ENCODE results near the gene ITGA2.

DNA sequence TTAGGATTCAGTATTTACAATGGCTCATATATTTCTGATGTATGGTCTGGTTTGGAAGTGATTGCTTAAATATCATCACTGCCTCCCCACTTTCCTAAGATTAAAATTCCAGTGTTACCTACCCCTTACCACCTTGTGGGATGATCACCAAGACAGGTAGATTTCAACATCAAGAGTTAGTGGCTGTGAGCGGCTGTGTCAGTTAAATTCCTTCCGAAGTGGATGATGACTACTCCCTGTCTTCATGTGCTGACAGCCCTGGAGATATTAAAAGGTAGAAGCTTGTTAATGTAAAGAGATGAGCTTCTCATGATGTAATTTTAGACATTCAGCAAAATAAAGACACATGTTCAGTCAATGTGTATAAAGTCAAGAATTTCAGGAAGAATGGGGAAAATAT, 4.2 kb downstream of the ITGA2 start:
- TF ChIP-seq ZNF274 (IDR thresholded peaks at IDR 0.05; ENCODE audit: low read depth, low read length) (no peak), POLR2AphosphoS5 (IDR thresholded peaks at IDR 0.05; ENCODE audit: low read depth, low read length) (no peak), CBX3 (IDR thresholded peaks at IDR 0.05; ENCODE audit: low read depth) (no peak), POLR2A (IDR thresholded peaks at IDR 0.05; ENCODE audit: borderline replicate concordance, extremely low read depth, insufficient read depth, insufficient read length) (no peak), EZH2 (IDR thresholded peaks at IDR 0.05) (no peak), EZH2phosphoT487 (IDR thresholded peaks at IDR 0.05; ENCODE audit: borderline replicate concordance) (no peak)
- TF ChIP-seq, protein P1, sequence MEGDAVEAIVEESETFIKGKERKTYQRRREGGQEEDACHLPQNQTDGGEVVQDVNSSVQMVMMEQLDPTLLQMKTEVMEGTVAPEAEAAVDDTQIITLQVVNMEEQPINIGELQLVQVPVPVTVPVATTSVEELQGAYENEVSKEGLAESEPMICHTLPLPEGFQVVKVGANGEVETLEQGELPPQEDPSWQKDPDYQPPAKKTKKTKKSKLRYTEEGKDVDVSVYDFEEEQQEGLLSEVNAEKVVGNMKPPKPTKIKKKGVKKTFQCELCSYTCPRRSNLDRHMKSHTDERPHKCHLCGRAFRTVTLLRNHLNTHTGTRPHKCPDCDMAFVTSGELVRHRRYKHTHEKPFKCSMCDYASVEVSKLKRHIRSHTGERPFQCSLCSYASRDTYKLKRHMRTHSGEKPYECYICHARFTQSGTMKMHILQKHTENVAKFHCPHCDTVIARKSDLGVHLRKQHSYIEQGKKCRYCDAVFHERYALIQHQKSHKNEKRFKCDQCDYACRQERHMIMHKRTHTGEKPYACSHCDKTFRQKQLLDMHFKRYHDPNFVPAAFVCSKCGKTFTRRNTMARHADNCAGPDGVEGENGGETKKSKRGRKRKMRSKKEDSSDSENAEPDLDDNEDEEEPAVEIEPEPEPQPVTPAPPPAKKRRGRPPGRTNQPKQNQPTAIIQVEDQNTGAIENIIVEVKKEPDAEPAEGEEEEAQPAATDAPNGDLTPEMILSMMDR (IDR thresholded peaks at IDR 0.05 in 2 of 3, conservative IDR thresholded peaks at IDR 0.05 in 1 of 3; ENCODE audit: borderline replicate concordance in 1 of 3, insufficient read depth in 1 of 3, low read depth in 2 of 3, low read length in 2 of 3): no peak
- TF ChIP-seq, protein P2, sequence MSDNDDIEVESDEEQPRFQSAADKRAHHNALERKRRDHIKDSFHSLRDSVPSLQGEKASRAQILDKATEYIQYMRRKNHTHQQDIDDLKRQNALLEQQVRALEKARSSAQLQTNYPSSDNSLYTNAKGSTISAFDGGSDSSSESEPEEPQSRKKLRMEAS (IDR thresholded peaks at IDR 0.05): no peak
